ENCODE results near the gene MAP3K5.

The MAP3K5 gene

DNA sequence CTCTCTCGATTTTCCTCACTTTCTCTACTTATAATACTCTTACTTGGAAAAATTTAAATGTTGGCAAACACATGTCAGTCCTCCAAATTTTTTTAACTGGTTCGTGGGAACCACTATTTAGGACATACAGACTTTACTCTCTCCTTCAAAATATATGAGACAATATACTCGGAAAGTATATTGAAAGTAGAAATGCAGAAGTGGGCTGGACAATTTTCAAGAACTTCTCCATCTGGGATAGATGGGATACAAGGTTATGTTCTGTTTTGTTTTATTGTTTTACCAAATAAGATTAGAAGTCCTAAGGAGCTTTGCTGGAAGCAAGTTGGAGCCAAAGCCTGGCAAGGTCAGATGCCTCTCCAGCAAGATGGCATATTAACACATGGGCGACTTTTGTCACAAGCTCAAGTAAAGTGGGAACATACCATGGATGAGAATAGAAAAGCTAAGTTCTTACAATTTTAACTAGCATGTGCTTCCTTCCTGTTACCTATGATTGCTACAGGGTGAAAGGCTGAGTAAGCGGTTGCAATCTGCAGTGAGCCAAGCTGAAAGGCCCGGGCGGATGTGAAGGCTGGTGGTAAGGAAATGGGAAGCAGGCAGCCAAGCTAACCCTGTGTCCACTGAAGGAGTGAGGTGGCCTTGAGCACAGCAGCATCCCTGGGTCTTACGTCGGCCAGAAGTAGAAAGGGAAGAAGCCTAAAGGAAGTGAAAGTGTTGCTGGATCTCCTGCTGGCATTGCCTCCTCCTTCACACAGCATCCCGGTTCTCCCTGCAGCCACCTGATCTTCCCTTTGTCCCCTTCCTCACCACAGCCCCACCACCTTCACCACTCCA, 7.1 kb downstream of the MAP3K5 start:
- no peak overlapping the region for H3K4me3 ChIP-seq (replicated peaks; ENCODE audit: low read depth, low read length)
- DNase-seq (ENCODE audit: low read depth): peak; percentile 42
- TF ChIP-seq, protein P1, sequence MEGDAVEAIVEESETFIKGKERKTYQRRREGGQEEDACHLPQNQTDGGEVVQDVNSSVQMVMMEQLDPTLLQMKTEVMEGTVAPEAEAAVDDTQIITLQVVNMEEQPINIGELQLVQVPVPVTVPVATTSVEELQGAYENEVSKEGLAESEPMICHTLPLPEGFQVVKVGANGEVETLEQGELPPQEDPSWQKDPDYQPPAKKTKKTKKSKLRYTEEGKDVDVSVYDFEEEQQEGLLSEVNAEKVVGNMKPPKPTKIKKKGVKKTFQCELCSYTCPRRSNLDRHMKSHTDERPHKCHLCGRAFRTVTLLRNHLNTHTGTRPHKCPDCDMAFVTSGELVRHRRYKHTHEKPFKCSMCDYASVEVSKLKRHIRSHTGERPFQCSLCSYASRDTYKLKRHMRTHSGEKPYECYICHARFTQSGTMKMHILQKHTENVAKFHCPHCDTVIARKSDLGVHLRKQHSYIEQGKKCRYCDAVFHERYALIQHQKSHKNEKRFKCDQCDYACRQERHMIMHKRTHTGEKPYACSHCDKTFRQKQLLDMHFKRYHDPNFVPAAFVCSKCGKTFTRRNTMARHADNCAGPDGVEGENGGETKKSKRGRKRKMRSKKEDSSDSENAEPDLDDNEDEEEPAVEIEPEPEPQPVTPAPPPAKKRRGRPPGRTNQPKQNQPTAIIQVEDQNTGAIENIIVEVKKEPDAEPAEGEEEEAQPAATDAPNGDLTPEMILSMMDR (IDR thresholded peaks at IDR 0.05; ENCODE audit: low read length, missing control alignments): no peak

DNA sequence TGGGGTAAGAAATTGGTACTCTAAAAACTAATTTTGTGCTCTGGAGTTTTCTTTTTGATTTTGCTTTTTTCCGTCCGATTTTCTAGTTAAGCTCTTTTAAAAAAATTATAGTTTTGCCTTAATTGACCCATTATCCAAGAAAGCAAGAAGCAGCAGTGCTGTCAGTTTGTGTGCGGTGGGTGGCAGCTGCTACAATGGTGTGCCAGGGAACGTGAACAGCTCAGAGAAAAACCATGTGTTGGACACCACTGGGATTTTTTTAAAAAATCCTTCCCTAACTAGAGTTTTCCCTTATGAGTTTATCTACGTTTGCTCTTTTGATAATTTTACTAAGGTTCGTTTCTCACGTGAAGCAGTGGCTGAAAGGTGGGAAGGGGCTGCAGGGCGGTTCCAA, 8.0 kb downstream of the MAP3K5 start:
- TF ChIP-seq, protein P1 (IDR thresholded peaks at IDR 0.05; ENCODE audit: low read length, missing control alignments): no peak
- H3K4me3 ChIP-seq (replicated peaks; ENCODE audit: low read depth, low read length): no peak overlapping the region
- no peak for DNase-seq (ENCODE audit: low read depth)

DNA sequence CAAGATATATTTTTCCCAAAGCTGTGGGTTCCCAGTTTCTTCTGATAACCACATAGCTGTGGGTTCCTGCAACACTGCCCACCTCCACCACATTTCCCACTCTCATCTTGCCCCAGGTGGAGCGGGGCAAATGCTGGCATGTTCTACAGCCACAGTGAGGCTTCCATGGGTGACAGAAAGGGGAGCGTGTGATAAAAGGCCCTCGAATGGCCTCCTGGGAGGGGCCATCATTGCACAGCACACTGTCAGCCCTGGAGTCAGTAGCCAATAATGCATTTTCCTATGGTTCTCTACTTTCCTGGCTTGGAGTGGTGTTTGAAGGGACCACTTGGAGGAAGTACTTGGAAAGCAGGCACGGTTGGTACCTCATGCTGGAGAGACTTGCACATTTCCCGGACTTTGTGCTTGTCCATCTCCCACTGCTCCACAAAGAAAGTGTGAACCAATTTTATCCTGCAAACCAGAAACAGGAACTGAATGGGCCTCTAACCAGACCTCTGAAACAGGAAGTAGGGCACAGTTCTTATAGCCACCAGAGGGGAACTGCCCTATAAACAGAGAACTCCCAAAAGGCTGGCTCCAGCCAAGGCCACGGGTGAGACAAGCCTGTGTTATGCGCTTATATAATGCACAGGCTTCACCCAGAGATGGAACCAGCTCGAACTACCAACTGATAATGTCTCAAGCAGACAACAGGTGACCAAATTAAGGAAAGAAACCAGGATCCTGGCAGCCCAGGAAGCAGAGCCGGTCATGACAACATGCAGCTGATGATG, 8.6 kb downstream of the MAP3K5 start:
- DNase-seq (ENCODE audit: low read depth): no peak
- TF ChIP-seq, protein P1 (IDR thresholded peaks at IDR 0.05; ENCODE audit: low read length, missing control alignments): no peak
- H3K4me3 ChIP-seq (replicated peaks; ENCODE audit: low read depth, low read length): no peak overlapping the region

GRCh38 chr6:136783021-136783420, 9.3 kb downstream of the MAP3K5 start:
- H3K4me3 ChIP-seq (replicated peaks; ENCODE audit: low read depth, low read length): no peak overlapping the region
- TF ChIP-seq, protein P1 (IDR thresholded peaks at IDR 0.05; ENCODE audit: low read length, missing control alignments): no peak
- no peak for DNase-seq (ENCODE audit: low read depth)

- TF ChIP-seq, protein P1 (IDR thresholded peaks at IDR 0.05; ENCODE audit: low read length, missing control alignments): no peak
- no peak overlapping the region for H3K4me3 ChIP-seq (replicated peaks; ENCODE audit: low read depth, low read length)
- peak; percentile 82 for DNase-seq (ENCODE audit: low read depth)
These were observed 10.1 kb downstream of the MAP3K5 start for GRCh38 chr6:136782021-136782770.

DNA sequence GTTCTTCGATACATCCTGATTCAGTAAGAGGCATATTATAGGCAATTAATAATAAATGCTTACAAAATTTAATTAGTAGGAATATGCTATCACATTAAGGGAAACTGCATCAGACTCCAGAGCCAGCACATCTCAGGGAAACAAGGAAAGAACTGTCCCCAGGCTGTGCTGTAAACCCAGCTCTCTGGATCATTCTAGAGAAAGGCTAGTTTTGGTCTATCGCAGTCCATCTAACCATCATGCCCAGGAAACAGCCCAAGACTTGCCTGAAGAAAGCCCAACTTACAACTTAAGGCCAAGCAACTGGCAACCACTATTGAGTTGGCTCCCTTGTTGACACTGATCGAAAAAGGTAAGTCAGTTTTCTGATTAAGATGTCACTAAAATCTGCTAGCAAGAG, 11.3 kb downstream of the MAP3K5 start:
- TF ChIP-seq, protein P1 (IDR thresholded peaks at IDR 0.05; ENCODE audit: low read length, missing control alignments): no peak
- DNase-seq (ENCODE audit: low read depth): no peak
- no peak overlapping the region for H3K4me3 ChIP-seq (replicated peaks; ENCODE audit: low read depth, low read length)
